Measurements from ENCODE around the gene MFAP3L.

Gene MFAP3L

GRCh38 chr4:170017252-170017651 is 8.9 kb downstream of the MFAP3L start:
- peak; percentile 29 for DNase-seq

- DNase-seq: peak; percentile 32
These were observed 10.9 kb downstream of the MFAP3L start for GRCh38 chr4:170015285-170015684.

GRCh38 chr4:170014359-170015011 is 11.7 kb downstream of the MFAP3L start:
- DNase-seq: no peak

- DNase-seq: no peak
These were observed 13.6 kb downstream of the MFAP3L start for GRCh38 chr4:170012629-170012958.

- DNase-seq: no peak
These were observed 14.1 kb downstream of the MFAP3L start for GRCh38 chr4:170011921-170012628.

- no peak for DNase-seq
These were observed 16.9 kb downstream of the MFAP3L start for GRCh38 chr4:170009291-170009690.

- no peak for DNase-seq
These were observed 17.4 kb downstream of the MFAP3L start for GRCh38 chr4:170008801-170009200.

GRCh38 chr4:170008371-170008770 is 17.8 kb downstream of the MFAP3L start:
- DNase-seq: no peak

GRCh38 chr4:170007113-170007512 is 19.1 kb downstream of the MFAP3L start:
- DNase-seq: no peak

- no peak for DNase-seq
These were observed 20.7 kb downstream of the MFAP3L start for GRCh38 chr4:170005472-170005871.

- DNase-seq: no peak
These were observed 21.4 kb downstream of the MFAP3L start for GRCh38 chr4:170004651-170005295.

- DNase-seq: no peak
These were observed 22.8 kb downstream of the MFAP3L start for GRCh38 chr4:170003071-170004070.

- DNase-seq: peak; percentile 65
These were observed 24.4 kb downstream of the MFAP3L start for GRCh38 chr4:170001745-170002267.

GRCh38 chr4:170001011-170001744 is 25.0 kb downstream of the MFAP3L start:
- DNase-seq: no peak

- DNase-seq: no peak
These were observed 26.3 kb downstream of the MFAP3L start for GRCh38 chr4:169999923-170000322.

GRCh38 chr4:169998981-169999380 is 27.2 kb downstream of the MFAP3L start:
- DNase-seq: no peak

GRCh38 chr4:169996379-169997240 is 29.6 kb downstream of the MFAP3L start:
- no peak for DNase-seq

GRCh38 chr4:169993531-169993930 is 32.7 kb downstream of the MFAP3L start:
- DNase-seq: no peak

- no peak for DNase-seq
These were observed 37.9 kb downstream of the MFAP3L start for GRCh38 chr4:169988252-169988651.

- DNase-seq: no peak
These were observed 38.6 kb downstream of the MFAP3L start for GRCh38 chr4:169987327-169988228.
